Mesenchymal stem cell (in vitro differentiated cells and primary cell): ENCODE data around the gene KDM5B.
A peak's percentile ranks its signal among the peaks of the same experiment; 100 is the strongest.

Source experiments
- DNase-seq: peaks from one replicate; pipeline ENCODE4 v3.0.0-alpha.2; 2013
- H2AFZ ChIP-seq: one replicate; pipeline ENCODE4 v1.6.1; 2013; ENCODE audit warnings: low read depth, mild to moderate bottlenecking, control low read depth, inconsistent platforms, low read length, moderate library complexity
- H2AK5ac ChIP-seq: 2 replicates; pipeline ENCODE4 v1.6.1; 2013; ENCODE audit warnings: low read length, moderate library complexity, mild to moderate bottlenecking, inconsistent platforms; ENCODE audit not compliant: severe bottlenecking
- H2BK120ac ChIP-seq: one replicate; pipeline ENCODE4 v1.6.1; 2013; ENCODE audit warnings: low read depth, mild to moderate bottlenecking, inconsistent platforms, low read length, moderate library complexity
- H2BK12ac ChIP-seq, 2 experiments: one replicate each; pipeline ENCODE4 v1.6.1; 2013; ENCODE audit warnings: inconsistent platforms in 2 of 2, low read length in 2 of 2, mild to moderate bottlenecking in 2 of 2, moderate library complexity in 2 of 2, control low read depth in 1 of 2
- H2BK15ac ChIP-seq: one replicate; pipeline ENCODE4 v1.6.1; 2013; ENCODE audit warnings: mild to moderate bottlenecking, low read depth, inconsistent platforms; ENCODE audit not compliant: poor library complexity, severe bottlenecking
- H2BK5ac ChIP-seq: 2 replicates; pipeline ENCODE4 v1.6.1; 2013; ENCODE audit warnings: low read depth, mild to moderate bottlenecking, low read length, control low read depth, inconsistent platforms; ENCODE audit not compliant: poor library complexity, severe bottlenecking
- H3K14ac ChIP-seq, 2 experiments: one replicate each; pipeline ENCODE4 v1.6.1; 2013; ENCODE audit warnings: inconsistent platforms in 2 of 2, low read length in 2 of 2, control low read depth in 1 of 2, mild to moderate bottlenecking in 1 of 2, moderate library complexity in 1 of 2
- H3K18ac ChIP-seq, 2 experiments: one replicate each; pipeline ENCODE4 v1.6.1; 2013; ENCODE audit warnings: inconsistent platforms in 2 of 2, low read length in 2 of 2, control low read depth in 1 of 2, low read depth in 1 of 2, mild to moderate bottlenecking in 1 of 2
- H3K23ac ChIP-seq, 2 experiments: one replicate each; pipeline ENCODE4 v1.6.1; 2013; ENCODE audit warnings: inconsistent platforms in 2 of 2, low read length in 2 of 2, mild to moderate bottlenecking in 2 of 2, moderate library complexity in 2 of 2, control low read depth in 1 of 2
- H3K27ac ChIP-seq: 2 replicates; pipeline ENCODE4 v1.5.1; 2013; ENCODE audit warnings: mild to moderate bottlenecking, moderate library complexity, low read length, control low read depth, inconsistent platforms; ENCODE audit not compliant: poor library complexity, severe bottlenecking
- H3K27me3 ChIP-seq, 2 experiments: 2 replicates each; pipeline versions ENCODE4 v1.6.1 to v1.7.0; 2013; ENCODE audit warnings: low read length in 2 of 2, mild to moderate bottlenecking in 2 of 2, moderate library complexity in 2 of 2, control low read depth in 1 of 2, inconsistent platforms in 1 of 2; ENCODE audit not compliant: control insufficient read depth in 1 of 2, insufficient read depth in 1 of 2
- H3K36me3 ChIP-seq, 2 experiments: 2 replicates each; pipeline versions ENCODE4 v1.6.1 to v1.7.0; 2013; ENCODE audit warnings: low read length in 2 of 2, control low read depth in 1 of 2, inconsistent platforms in 1 of 2, low read depth in 1 of 2, mild to moderate bottlenecking in 1 of 2; ENCODE audit not compliant: insufficient read depth in 2 of 2, control insufficient read depth in 1 of 2
- H3K4ac ChIP-seq, 2 experiments: one replicate each; pipeline ENCODE4 v1.6.1; 2013; ENCODE audit warnings: inconsistent platforms in 2 of 2, low read length in 2 of 2, mild to moderate bottlenecking in 2 of 2, moderate library complexity in 2 of 2, control low read depth in 1 of 2, low read depth in 1 of 2
- H3K4me1 ChIP-seq: 2 replicates; pipeline ENCODE4 v1.6.1; 2013; ENCODE audit warnings: low read depth, low read length, control low read depth; ENCODE audit not compliant: control insufficient read depth, insufficient read depth
- H3K4me2 ChIP-seq: 2 replicates; pipeline ENCODE4 v1.6.1; 2013; ENCODE audit warnings: low read length, mild to moderate bottlenecking, inconsistent platforms; ENCODE audit not compliant: poor library complexity, severe bottlenecking
- H3K4me3 ChIP-seq, 2 experiments: 2 replicates each; pipeline versions ENCODE4 v1.5.1 to v1.7.0; 2013; ENCODE audit warnings: low read length in 2 of 2, mild to moderate bottlenecking in 2 of 2, control low read depth in 1 of 2, low read depth in 1 of 2; ENCODE audit not compliant: insufficient read depth in 1 of 2
- H3K79me1 ChIP-seq: replicated peaks from 2 replicates; pipeline ENCODE4 v1.6.1; 2013; ENCODE audit warnings: mild to moderate bottlenecking, control low read depth, low read length, inconsistent platforms; ENCODE audit not compliant: poor library complexity, severe bottlenecking
- H3K9ac ChIP-seq: 2 replicates; pipeline ENCODE4 v1.7.0; 2013; ENCODE audit warnings: mild to moderate bottlenecking, low read length, moderate library complexity
- H3K9me3 ChIP-seq: 2 replicates; pipeline ENCODE4 v1.7.0; 2013; ENCODE audit warnings: mild to moderate bottlenecking, low read length; ENCODE audit not compliant: control insufficient read depth
- H4K8ac ChIP-seq: one replicate; pipeline ENCODE4 v1.6.1; 2013; ENCODE audit warnings: inconsistent platforms, mild to moderate bottlenecking, low read length, moderate library complexity
- H4K91ac ChIP-seq: one replicate; pipeline ENCODE4 v1.6.1; 2013; ENCODE audit warnings: mild to moderate bottlenecking, low read length, inconsistent platforms
- WGBS: methylation state at CpG from one replicate; pipeline ENCODE4 v1.1.7; 2013; ENCODE audit warnings: mixed read lengths; 5-methylcytosine and 5-hydroxymethylcytosine counted together

KDM5B gene

DNA sequence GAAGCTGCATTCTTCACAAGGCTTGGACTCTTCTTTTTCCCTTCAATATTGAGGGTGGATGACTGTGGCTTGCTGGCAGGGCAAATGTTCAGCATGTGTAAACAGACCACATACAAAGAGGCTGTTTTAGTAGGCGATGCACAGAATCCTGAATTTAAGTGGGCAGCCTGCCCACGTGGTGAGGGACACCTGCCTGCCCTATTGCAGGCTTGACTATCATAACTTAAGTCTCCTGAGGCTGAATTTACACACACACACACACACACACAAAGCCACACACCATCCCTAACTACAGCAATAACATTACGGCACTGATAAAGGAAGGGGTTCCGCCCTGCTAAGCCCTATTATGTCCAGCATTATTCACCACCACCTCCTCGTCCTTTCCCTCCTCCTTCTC lies 113.9 kb downstream of the KDM5B start:
- Histone ChIP-seq H3K18ac (no peak overlapping the region), H4K8ac (no peak overlapping the region), H3K4me1 (no peaks in the 10 kb centered on the region), H2AK5ac (no peak overlapping the region), H4K91ac (no peak overlapping the region), H3K9ac (no peak overlapping the region), H3K9me3 (no peaks in the 10 kb centered on the region), H2BK15ac (no peak overlapping the region), H2BK12ac (no peak overlapping the region), H3K4me2 (no peak overlapping the region), H3K79me1 (no peaks in the 10 kb centered on the region), H3K23ac (no peak overlapping the region), H3K14ac (no peak overlapping the region), H3K27me3 (peaks cover 75 to 81% of the 10 kb centered on the region in 2 experiments), H3K4me3 (no peak overlapping the region), H2BK120ac (no peak overlapping the region), H3K27ac (no peak overlapping the region), H3K36me3 (no peaks in the 10 kb centered on the region), H2AFZ (no peak overlapping the region), H2BK5ac (no peak overlapping the region), H3K4ac (no peak overlapping the region)
- 67% methylated on average over 5 of the region's 5 CpGs for WGBS
- no peak for DNase-seq

DNA sequence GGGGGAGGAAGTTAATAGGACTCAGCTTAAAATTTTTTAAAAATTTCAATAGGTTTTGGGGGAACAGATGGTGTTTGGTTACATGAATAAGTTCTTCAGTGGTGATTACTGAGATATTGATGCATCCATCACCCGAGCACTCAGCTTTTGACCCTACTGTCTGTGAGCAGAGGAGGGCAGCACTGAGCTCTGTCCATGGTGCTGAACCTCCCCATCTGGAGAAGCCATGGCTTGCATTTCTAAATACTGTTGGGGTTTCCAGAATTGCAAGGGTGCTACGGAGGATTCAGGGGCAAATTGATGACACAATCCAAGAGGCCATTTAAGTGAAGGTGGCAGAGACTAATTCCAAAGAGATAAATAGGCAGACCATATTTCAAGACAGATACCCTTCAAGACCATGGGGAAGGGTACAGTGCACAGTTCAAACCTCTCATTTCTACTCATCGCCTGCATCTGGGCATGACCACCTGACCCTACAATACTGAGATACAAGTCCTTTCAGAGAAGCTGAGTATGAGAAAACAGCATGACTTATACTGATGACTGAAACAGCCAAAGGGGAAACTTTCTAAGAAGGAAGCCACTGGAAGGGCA lies 115.2 kb downstream of the KDM5B start:
- Histone ChIP-seq H3K23ac (no peak overlapping the region), H4K8ac (no peak overlapping the region), H3K27me3 (peaks cover 81 to 83% of the 10 kb centered on the region in 2 experiments), H2AK5ac (no peak overlapping the region), H3K79me1 (no peaks in the 10 kb centered on the region), H2BK5ac (no peak overlapping the region), H3K27ac (no peak overlapping the region), H3K4me2 (no peak overlapping the region), H4K91ac (no peak overlapping the region), H3K4me3 (no peak overlapping the region), H3K9me3 (no peaks in the 10 kb centered on the region), H3K18ac (no peak overlapping the region), H3K4me1 (no peaks in the 10 kb centered on the region), H2BK12ac (no peak overlapping the region), H2BK15ac (no peak overlapping the region), H3K9ac (no peak overlapping the region), H2AFZ (no peak overlapping the region), H3K36me3 (no peaks in the 10 kb centered on the region), H3K14ac (no peak overlapping the region), H2BK120ac (no peak overlapping the region), H3K4ac (no peak overlapping the region)
- DNase-seq = peak; percentile 81
- WGBS = 50% methylated on average over 3 of the region's 3 CpGs

DNA sequence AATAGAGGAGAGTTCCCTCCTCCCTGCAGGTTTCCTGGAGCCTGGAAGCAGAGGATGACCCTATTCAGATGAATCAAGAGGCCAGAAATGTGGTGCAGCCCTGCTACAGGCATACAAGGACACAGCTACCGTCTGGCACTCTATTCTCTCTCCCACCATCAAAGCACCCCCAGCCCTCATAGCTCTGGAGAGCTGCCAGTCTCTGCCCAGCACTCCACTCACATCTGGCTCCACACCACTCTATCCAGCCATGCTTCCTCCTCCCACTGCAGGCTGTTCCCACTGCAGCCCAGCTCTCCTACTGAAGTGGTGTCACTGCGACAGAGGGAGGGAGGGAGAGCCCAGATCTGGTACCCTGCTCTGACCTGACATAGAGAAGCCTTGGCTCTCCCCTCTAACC lies 116.4 kb downstream of the KDM5B start:
- 54% methylated on average over 2 of the region's 2 CpGs for WGBS
- H3K9me3 ChIP-seq = no peaks in the 10 kb centered on the region
- no peak overlapping the region for H3K9ac ChIP-seq
- no peak overlapping the region for H3K14ac ChIP-seq
- no peak overlapping the region for H3K27ac ChIP-seq
- H2AK5ac ChIP-seq = no peak overlapping the region
- no peak overlapping the region for H2BK12ac ChIP-seq
- DNase-seq = no peak
- peaks cover 81 to 83% of the 10 kb centered on the region in 2 experiments for H3K27me3 ChIP-seq
- H2AFZ ChIP-seq = no peak overlapping the region
- no peak overlapping the region for H3K4ac ChIP-seq
- no peaks in the 10 kb centered on the region for H3K79me1 ChIP-seq
- no peak overlapping the region for H3K4me3 ChIP-seq
- H2BK5ac ChIP-seq = no peak overlapping the region
- no peak overlapping the region for H3K18ac ChIP-seq
- no peak overlapping the region for H3K4me2 ChIP-seq
- H3K36me3 ChIP-seq = no peaks in the 10 kb centered on the region
- H2BK15ac ChIP-seq = no peak overlapping the region
- H4K91ac ChIP-seq = no peak overlapping the region
- no peak overlapping the region for H3K23ac ChIP-seq
- H3K4me1 ChIP-seq = no peaks in the 10 kb centered on the region
- H4K8ac ChIP-seq = no peak overlapping the region
- no peak overlapping the region for H2BK120ac ChIP-seq

DNA sequence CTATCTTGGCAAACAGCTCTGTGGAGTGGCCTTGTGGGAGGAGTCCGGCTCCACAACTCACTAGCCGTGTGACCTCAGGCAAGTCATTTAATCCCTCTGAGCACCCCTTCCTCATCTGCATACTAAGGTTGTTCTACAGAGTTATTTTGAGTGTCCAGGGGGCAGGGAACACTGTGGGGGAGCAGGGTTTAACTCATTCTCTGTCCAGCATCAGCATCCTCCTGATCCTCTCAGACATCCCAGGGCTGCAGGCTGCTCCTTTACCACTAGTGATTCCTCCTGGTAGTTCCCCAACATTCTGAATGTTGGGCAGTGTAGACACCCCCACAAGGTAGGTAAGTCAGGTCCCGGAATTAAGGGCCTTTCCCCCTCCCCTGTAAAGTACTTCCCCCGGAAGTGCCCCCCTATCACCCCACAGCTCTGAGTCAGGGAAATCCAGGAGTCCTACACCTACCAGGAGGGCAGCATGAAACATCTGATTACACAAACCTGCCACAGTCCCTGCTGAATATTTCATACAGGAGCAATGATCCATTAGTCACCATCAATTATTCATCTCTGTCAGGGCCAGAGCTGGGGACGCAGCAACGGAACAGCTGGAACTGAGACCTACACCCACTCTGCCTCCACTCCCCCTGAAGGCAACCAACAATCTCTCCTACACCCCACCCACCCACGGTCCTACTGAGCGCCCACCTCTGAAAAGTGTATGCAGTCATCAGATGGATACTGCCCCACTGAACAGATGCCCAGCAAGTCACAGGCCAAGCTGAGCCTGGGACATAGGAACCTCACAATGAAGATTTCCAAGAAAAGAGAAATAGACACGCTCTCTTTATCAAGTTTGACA lies 118.5 kb downstream of the KDM5B start:
- Histone ChIP-seq H3K4ac (no peak overlapping the region), H2BK120ac (no peak overlapping the region), H3K4me1 (peaks cover 2% of the 10 kb centered on the region), H3K23ac (no peak overlapping the region), H3K14ac (no peak overlapping the region), H4K91ac (no peak overlapping the region), H3K79me1 (no peaks in the 10 kb centered on the region), H3K36me3 (no peaks in the 10 kb centered on the region), H3K9me3 (no peaks in the 10 kb centered on the region), H2BK15ac (no peak overlapping the region), H3K9ac (no peak overlapping the region), H3K4me2 (no peak overlapping the region), H2AFZ (no peak overlapping the region), H3K18ac (no peak overlapping the region), H4K8ac (no peak overlapping the region), H2BK5ac (no peak overlapping the region), H3K4me3 (no peak overlapping the region), H2BK12ac (no peak overlapping the region), H3K27ac (no peak overlapping the region), H3K27me3 (peaks cover 70 to 83% of the 10 kb centered on the region in 2 experiments), H2AK5ac (no peak overlapping the region)
- 62% methylated on average over 7 of the region's 9 CpGs for WGBS
- no peak for DNase-seq
